Measurements from ENCODE around the gene TMEM213. TPM values are rescaled to one million over a fixed set of nuclear protein-coding genes. Genes with fewer than 3 reads are reported as not detected.

TMEM213 gene
- total RNA-seq, 4 donors from 2014 or later: not detected

DNA sequence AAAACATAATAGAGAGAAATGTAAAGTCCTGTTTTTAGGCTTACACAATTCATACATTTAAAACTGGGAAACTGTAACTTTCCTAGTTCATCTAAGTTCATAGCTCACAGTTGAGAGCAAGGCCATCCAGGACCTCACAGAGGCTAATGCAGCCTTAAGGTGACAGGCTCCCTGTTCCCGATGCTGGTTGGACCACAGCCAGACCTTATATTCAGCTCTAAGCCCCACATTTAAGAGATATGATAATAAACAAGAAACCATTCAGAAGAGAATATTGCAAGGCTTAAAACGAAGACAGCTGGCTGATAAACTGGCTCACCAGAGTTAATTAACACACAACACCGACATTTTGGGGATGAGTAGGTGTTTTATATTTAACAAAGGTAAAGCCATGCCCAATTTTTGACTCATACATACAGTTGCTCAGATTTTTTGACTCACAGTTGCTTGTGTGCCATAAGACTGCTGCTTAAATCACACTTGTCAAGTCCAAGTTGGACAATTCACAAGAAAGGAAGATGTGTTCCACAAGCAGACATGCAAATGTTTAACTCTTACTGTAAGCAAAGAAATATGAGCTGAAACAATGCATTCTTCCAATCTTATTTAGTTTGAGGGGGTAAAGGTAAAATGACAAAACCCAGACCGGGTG lies 41.1 kb upstream of the TMEM213 start:
- H3K9me3 ChIP-seq: no peaks in the 10 kb centered on the region
- no peaks in the 10 kb centered on the region for H3K36me3 ChIP-seq
- no peaks in the 10 kb centered on the region for H3K27me3 ChIP-seq
- H3K4me1 ChIP-seq: no peaks in the 10 kb centered on the region
- no peak overlapping the region for H3K4me3 ChIP-seq
- TF ChIP-seq CTCF (IDR thresholded peaks at IDR 0.05) (no peak), POLR2A (IDR thresholded peaks at IDR 0.05) (no peak)
- no peak for DNase-seq
- no peak overlapping the region for H3K27ac ChIP-seq

GRCh38 chr7:138768241-138768640 lies 29.6 kb upstream of the TMEM213 start:
- no peaks in the 10 kb centered on the region for H3K27me3 ChIP-seq
- DNase-seq: no peak
- no peaks in the 10 kb centered on the region for H3K4me1 ChIP-seq
- H3K36me3 ChIP-seq: no peaks in the 10 kb centered on the region
- H3K9me3 ChIP-seq: no peaks in the 10 kb centered on the region
- TF ChIP-seq POLR2A (IDR thresholded peaks at IDR 0.05) (no peak), CTCF (IDR thresholded peaks at IDR 0.05) (no peak)
- H3K27ac ChIP-seq: no peak overlapping the region
- H3K4me3 ChIP-seq: no peak overlapping the region

GRCh38 chr7:138770904-138771303 lies 26.9 kb upstream of the TMEM213 start:
- H3K27ac ChIP-seq: no peak overlapping the region
- H3K27me3 ChIP-seq: no peaks in the 10 kb centered on the region
- H3K9me3 ChIP-seq: no peaks in the 10 kb centered on the region
- no peaks in the 10 kb centered on the region for H3K36me3 ChIP-seq
- TF ChIP-seq POLR2A (IDR thresholded peaks at IDR 0.05) (no peak), CTCF (IDR thresholded peaks at IDR 0.05) (no peak)
- no peak overlapping the region for H3K4me3 ChIP-seq
- no peaks in the 10 kb centered on the region for H3K4me1 ChIP-seq
- DNase-seq: no peak

DNA sequence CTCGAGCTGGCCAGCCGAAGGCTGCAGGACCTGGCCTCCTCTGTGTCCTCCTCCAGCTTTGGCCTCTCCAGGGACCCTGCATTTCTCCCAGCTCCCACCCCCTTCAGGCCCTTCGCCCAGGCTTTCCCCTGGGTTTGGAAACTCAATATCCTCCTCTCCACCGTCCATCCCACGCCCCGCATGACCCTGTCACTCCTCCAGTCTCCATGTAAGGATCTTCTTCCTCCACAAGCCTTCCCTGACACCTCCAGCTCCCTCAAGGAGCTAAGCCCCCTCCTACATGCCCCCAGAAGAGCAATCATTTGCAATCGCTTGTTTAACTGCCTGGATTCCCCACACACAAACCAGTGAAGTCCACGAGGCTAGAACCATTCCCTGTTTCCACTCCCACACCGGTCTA lies 24.6 kb upstream of the TMEM213 start:
- H3K9me3 ChIP-seq: no peaks in the 10 kb centered on the region
- H3K4me1 ChIP-seq: no peaks in the 10 kb centered on the region
- H3K27ac ChIP-seq: no peak overlapping the region
- TF ChIP-seq POLR2A (IDR thresholded peaks at IDR 0.05) (no peak), CTCF (IDR thresholded peaks at IDR 0.05) (no peak)
- no peaks in the 10 kb centered on the region for H3K27me3 ChIP-seq
- no peaks in the 10 kb centered on the region for H3K36me3 ChIP-seq
- no peak overlapping the region for H3K4me3 ChIP-seq
- DNase-seq: no peak

DNA sequence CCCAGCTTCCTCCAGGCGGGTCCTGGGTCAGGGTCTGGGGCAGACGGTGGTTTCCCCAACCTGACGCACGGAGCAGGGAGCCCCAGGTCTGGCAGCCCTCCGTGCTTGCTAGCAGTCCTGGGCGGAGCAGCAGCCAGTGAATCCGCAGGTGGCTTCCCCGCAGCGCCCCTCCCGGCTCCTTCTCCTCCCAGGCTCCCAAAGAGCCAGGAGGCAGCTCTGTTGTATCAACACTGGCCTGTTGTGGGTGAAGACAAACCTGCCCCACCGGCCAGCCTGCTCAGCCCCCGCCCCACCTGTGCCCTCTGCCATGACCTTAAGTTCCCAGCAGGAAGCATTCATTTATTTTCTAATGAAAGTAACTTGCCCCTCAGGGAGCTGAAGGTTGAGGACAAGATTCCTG lies 24.0 kb upstream of the TMEM213 start:
- no peak overlapping the region for H3K4me3 ChIP-seq
- no peaks in the 10 kb centered on the region for H3K4me1 ChIP-seq
- H3K36me3 ChIP-seq: no peaks in the 10 kb centered on the region
- DNase-seq: no peak
- H3K27me3 ChIP-seq: no peaks in the 10 kb centered on the region
- TF ChIP-seq POLR2A (IDR thresholded peaks at IDR 0.05) (no peak), CTCF (IDR thresholded peaks at IDR 0.05) (no peak)
- H3K27ac ChIP-seq: no peak overlapping the region
- H3K9me3 ChIP-seq: no peaks in the 10 kb centered on the region
